Measurements from ENCODE around the gene AHR.

Gene AHR

DNA sequence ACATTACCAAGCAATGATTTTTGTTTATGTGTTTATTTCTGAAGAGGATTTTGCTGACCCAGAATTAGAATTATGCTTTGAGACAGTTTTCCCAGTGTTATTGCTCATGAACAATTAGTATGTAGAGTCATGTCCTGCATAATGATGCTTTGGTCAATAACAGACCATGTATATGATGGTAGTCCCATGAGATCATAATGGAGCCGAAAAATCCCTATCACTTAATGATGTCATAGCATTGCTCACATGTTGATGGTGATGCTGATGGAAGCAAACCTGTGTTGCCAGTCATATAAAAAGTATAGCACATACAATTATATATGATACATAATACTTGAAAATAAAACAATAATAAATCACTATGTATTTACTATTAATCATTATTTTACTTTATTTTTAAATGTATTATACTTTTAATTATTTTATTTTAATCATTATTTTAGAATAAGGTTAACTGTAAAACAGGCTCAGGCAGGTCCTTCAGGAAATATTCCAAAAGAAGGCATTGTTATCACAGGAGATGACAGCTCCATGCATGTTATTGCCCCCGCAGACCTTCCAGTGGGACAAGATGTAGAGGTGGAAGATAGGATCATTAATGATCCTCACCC lies 33.5 kb downstream of the AHR start:
- Histone ChIP-seq H3K9ac (ENCODE audit: low read length) (no peak overlapping the region), H3K4me3 (ENCODE audit: low read length) (no peak overlapping the region), H3K27me3 (replicated peaks; ENCODE audit: insufficient read depth, low read length) (no peaks in the 10 kb centered on the region), H4K20me1 (ENCODE audit: insufficient read depth, low read length) (no peaks in the 10 kb centered on the region), H3K36me3 (replicated peaks; ENCODE audit: insufficient read depth, low read length) (no peaks in the 10 kb centered on the region), H3K9me2 (replicated peaks; ENCODE audit: insufficient read depth, low read length) (no peaks in the 10 kb centered on the region), H2AFZ (ENCODE audit: low read length) (no peak overlapping the region), H3K27ac (ENCODE audit: low read length) (no peak overlapping the region), H3K4me1 (ENCODE audit: low read length) (no peaks in the 10 kb centered on the region), H3F3A (ENCODE audit: insufficient read depth, low read length) (no peaks in the 10 kb centered on the region), H3K79me2 (ENCODE audit: low read length) (no peaks in the 10 kb centered on the region), H3K9me3 (replicated peaks; ENCODE audit: insufficient read depth, low read length) (no peaks in the 10 kb centered on the region), H3K4me2 (ENCODE audit: low read depth, low read length) (no peak overlapping the region)
- TF ChIP-seq, protein P1, sequence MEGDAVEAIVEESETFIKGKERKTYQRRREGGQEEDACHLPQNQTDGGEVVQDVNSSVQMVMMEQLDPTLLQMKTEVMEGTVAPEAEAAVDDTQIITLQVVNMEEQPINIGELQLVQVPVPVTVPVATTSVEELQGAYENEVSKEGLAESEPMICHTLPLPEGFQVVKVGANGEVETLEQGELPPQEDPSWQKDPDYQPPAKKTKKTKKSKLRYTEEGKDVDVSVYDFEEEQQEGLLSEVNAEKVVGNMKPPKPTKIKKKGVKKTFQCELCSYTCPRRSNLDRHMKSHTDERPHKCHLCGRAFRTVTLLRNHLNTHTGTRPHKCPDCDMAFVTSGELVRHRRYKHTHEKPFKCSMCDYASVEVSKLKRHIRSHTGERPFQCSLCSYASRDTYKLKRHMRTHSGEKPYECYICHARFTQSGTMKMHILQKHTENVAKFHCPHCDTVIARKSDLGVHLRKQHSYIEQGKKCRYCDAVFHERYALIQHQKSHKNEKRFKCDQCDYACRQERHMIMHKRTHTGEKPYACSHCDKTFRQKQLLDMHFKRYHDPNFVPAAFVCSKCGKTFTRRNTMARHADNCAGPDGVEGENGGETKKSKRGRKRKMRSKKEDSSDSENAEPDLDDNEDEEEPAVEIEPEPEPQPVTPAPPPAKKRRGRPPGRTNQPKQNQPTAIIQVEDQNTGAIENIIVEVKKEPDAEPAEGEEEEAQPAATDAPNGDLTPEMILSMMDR (IDR thresholded peaks at IDR 0.05; ENCODE audit: low read length), result no peak
- no peak for DNase-seq

DNA sequence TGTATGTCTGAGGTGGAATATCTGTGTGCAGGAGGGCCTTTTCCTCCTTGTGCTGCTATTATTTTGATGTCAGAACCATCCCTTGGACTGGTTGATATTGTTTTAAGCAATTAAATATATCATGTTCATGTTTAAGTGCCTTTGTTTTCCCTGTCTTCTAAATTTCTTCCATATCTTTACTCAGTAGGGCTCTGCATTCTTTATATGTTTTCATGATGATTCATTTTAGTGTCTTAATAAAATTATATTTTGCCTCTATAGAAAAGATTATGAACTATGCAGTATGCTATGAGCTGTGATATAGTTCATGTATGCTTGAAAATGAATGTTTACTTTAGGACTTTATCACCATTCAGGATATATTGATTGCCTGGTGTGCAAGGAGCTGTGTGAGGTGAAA lies 34.8 kb downstream of the AHR start:
- H3K9me2 ChIP-seq (replicated peaks; ENCODE audit: insufficient read depth, low read length), result no peaks in the 10 kb centered on the region
- no peaks in the 10 kb centered on the region for H3K79me2 ChIP-seq (ENCODE audit: low read length)
- DNase-seq, result no peak
- H3K9me3 ChIP-seq (replicated peaks; ENCODE audit: insufficient read depth, low read length), result no peaks in the 10 kb centered on the region
- no peak overlapping the region for H3K4me2 ChIP-seq (ENCODE audit: low read depth, low read length)
- no peaks in the 10 kb centered on the region for H3F3A ChIP-seq (ENCODE audit: insufficient read depth, low read length)
- no peak overlapping the region for H3K9ac ChIP-seq (ENCODE audit: low read length)
- TF ChIP-seq, protein P1 (IDR thresholded peaks at IDR 0.05; ENCODE audit: low read length), result no peak
- TF ChIP-seq EZH2phosphoT487 (IDR thresholded peaks at IDR 0.05; ENCODE audit: low read length), result no peak
- no peak for TF ChIP-seq EZH2 (optimal IDR thresholded peaks at IDR 0.05; ENCODE audit: low read depth, low read length)
- no peaks in the 10 kb centered on the region for H3K4me1 ChIP-seq (ENCODE audit: low read length)
- no peaks in the 10 kb centered on the region for H4K20me1 ChIP-seq (ENCODE audit: insufficient read depth, low read length)
- H3K27me3 ChIP-seq (replicated peaks; ENCODE audit: insufficient read depth, low read length), result no peaks in the 10 kb centered on the region
- H3K36me3 ChIP-seq (replicated peaks; ENCODE audit: insufficient read depth, low read length), result no peaks in the 10 kb centered on the region; the same call in 1 of the 2 replicates
- H3K4me3 ChIP-seq (ENCODE audit: low read length), result no peak overlapping the region
- no peak overlapping the region for H2AFZ ChIP-seq (ENCODE audit: low read length)
- no peak overlapping the region for H3K27ac ChIP-seq (ENCODE audit: low read length)

DNA sequence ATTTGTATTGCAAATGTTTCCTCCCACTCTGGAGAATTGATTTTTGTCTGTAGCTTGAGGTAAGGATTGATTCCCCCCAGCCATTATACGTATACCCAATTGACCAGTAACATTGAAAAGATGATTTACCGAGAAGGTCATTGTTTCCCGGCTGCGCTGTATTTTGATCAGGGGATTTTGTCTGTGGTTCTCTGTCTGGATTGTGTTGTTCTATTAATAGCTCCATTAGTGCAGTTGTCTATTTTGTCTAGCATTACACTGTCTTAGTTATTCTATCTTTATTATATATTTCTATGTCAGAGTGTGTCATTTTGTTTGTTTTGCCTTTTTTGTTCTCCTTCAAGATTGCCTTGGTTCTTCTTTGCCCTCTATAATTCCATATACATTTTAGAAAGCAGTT lies 37.7 kb downstream of the AHR start:
- Histone ChIP-seq H3K4me2 (ENCODE audit: low read depth, low read length) (no peak overlapping the region), H3K36me3 (replicated peaks; ENCODE audit: insufficient read depth, low read length) (no peaks in the 10 kb centered on the region; the same call in 1 of the 2 replicates), H4K20me1 (ENCODE audit: insufficient read depth, low read length) (no peaks in the 10 kb centered on the region), H3K79me2 (ENCODE audit: low read length) (no peaks in the 10 kb centered on the region), H3K9me2 (replicated peaks; ENCODE audit: insufficient read depth, low read length) (no peaks in the 10 kb centered on the region), H3K27me3 (replicated peaks; ENCODE audit: insufficient read depth, low read length) (no peaks in the 10 kb centered on the region), H3K9ac (ENCODE audit: low read length) (no peak overlapping the region), H3F3A (ENCODE audit: insufficient read depth, low read length) (no peaks in the 10 kb centered on the region), H3K4me1 (ENCODE audit: low read length) (no peaks in the 10 kb centered on the region), H3K4me3 (ENCODE audit: low read length) (no peak overlapping the region), H2AFZ (ENCODE audit: low read length) (no peak overlapping the region), H3K9me3 (replicated peaks; ENCODE audit: insufficient read depth, low read length) (no peaks in the 10 kb centered on the region), H3K27ac (ENCODE audit: low read length) (no peak overlapping the region)
- TF ChIP-seq EZH2phosphoT487 (IDR thresholded peaks at IDR 0.05; ENCODE audit: low read length) (no peak), EZH2 (optimal IDR thresholded peaks at IDR 0.05; ENCODE audit: low read depth, low read length) (no peak)
- TF ChIP-seq, protein P1 (IDR thresholded peaks at IDR 0.05; ENCODE audit: low read length), result no peak
- no peak for DNase-seq

All from MM.1S (cell line).